HG03175 (cell line): ENCODE results near the gene PPFIA4.

Source experiments
- ATAC-seq: cut with Tn5 transposase; IDR thresholded peaks from one replicate; pipeline ENCODE4 v1.9.1; 2021; ENCODE audit warnings: mild to moderate bottlenecking, moderate library complexity; ENCODE audit not compliant: unreplicated experiment

PPFIA4 gene

GRCh38 chr1:203098445-203098844 is 72.2 kb downstream of the PPFIA4 start:
- ATAC-seq = no peak

GRCh38 chr1:203098914-203099520 is 72.7 kb downstream of the PPFIA4 start:
- no peak for ATAC-seq

- no peak for ATAC-seq
Measured at GRCh38 chr1:203099805-203100515, 73.7 kb downstream of the PPFIA4 start.

- ATAC-seq = no peak
Measured at GRCh38 chr1:203100516-203100869, 74.2 kb downstream of the PPFIA4 start.

- no peak for ATAC-seq
Measured at GRCh38 chr1:203101813-203102634, 75.7 kb downstream of the PPFIA4 start.

GRCh38 chr1:203103216-203103615 is 76.9 kb downstream of the PPFIA4 start:
- ATAC-seq = no peak

GRCh38 chr1:203103829-203104495 is 77.7 kb downstream of the PPFIA4 start:
- ATAC-seq = no peak

GRCh38 chr1:203104789-203105390 is 78.6 kb downstream of the PPFIA4 start:
- no peak for ATAC-seq

- no peak for ATAC-seq
Measured at GRCh38 chr1:203112475-203112874, 86.2 kb downstream of the PPFIA4 start.

GRCh38 chr1:203113308-203113707 is 87.0 kb downstream of the PPFIA4 start:
- ATAC-seq = no peak

- ATAC-seq = no peak
Measured at GRCh38 chr1:203114202-203114601, 87.9 kb downstream of the PPFIA4 start.

GRCh38 chr1:203116091-203116820 is 90.0 kb downstream of the PPFIA4 start:
- no peak for ATAC-seq

- ATAC-seq = no peak
Measured at GRCh38 chr1:203117611-203118575, 91.6 kb downstream of the PPFIA4 start.

GRCh38 chr1:203120325-203121153 is 94.2 kb downstream of the PPFIA4 start:
- no peak for ATAC-seq

- ATAC-seq = no peak
Measured at GRCh38 chr1:203121186-203122015, 95.1 kb downstream of the PPFIA4 start.

- no peak for ATAC-seq
Measured at GRCh38 chr1:203122159-203122558, 95.9 kb downstream of the PPFIA4 start.

GRCh38 chr1:203124011-203124410 is 97.7 kb downstream of the PPFIA4 start:
- ATAC-seq = no peak
